Measurements from ENCODE around the gene RCE1.

Gene RCE1

GRCh38 chr11:66879000-66879399, 35.8 kb downstream of the RCE1 start:
- no peaks in the 10 kb centered on the region for H3K36me3 ChIP-seq (ENCODE audit: control insufficient read depth in 2 of 2, insufficient read depth in 1 of 2, low read length in 2 of 2)
- ChIA-PET POLR2A (no interaction called here), CTCF (interaction anchor here (0.7 to 1.4 kb wide), 2 partner anchors 37 to 97 kb away, joined by 3 to 4 read pairs; no protein-coding TSS in a partner anchor)
- no peak overlapping the region for H3K27ac ChIP-seq (ENCODE audit: extremely low read depth, low read depth, low read length)
- TF ChIP-seq ZNF629 (tag by site-specific recombination; IDR thresholded peaks at IDR 0.05) (no peak), EGR2 (tag by site-specific recombination; IDR thresholded peaks at IDR 0.05; ENCODE audit: low read depth) (peak; percentile 10; the same call in 1 of the 2 replicates)
- H3K4me3 ChIP-seq (ENCODE audit: low read depth, low read length) = no peak overlapping the region
- H3K4me1 ChIP-seq (ENCODE audit: control insufficient read depth, insufficient read depth, low read length) = no peaks in the 10 kb centered on the region
- no peaks in the 10 kb centered on the region for H3K9me3 ChIP-seq (ENCODE audit: control insufficient read depth, insufficient read depth, low read depth, low read length)

- H3K36me3 ChIP-seq (ENCODE audit: control insufficient read depth in 2 of 2, insufficient read depth in 1 of 2, low read length in 2 of 2) = no peaks in the 10 kb centered on the region
Observed at GRCh38 chr11:66879583-66879982, 36.3 kb downstream of the RCE1 start.

GRCh38 chr11:66879999-66880398, 36.8 kb downstream of the RCE1 start:
- no peak for TF ChIP-seq RBAK (tag by site-specific recombination; IDR thresholded peaks at IDR 0.05)
- no peak for TF ChIP-seq ZNF292 (tag by site-specific recombination; IDR thresholded peaks at IDR 0.05; ENCODE audit: borderline replicate concordance, low read depth)
- no peak for TF ChIP-seq ZFP3 (tag by site-specific recombination; IDR thresholded peaks at IDR 0.05; ENCODE audit: low read depth)
- no peak for TF ChIP-seq ZNF558 (tag by site-specific recombination; IDR thresholded peaks at IDR 0.05)
- TF ChIP-seq ZNF169 (tag by site-specific recombination; IDR thresholded peaks at IDR 0.05) = no peak
- TF ChIP-seq ZSCAN16 (tag by site-specific recombination; IDR thresholded peaks at IDR 0.05) = no peak
- no peak overlapping the region for H3K4me3 ChIP-seq (ENCODE audit: low read depth, low read length)
- no peak overlapping the region for H3K27ac ChIP-seq (ENCODE audit: extremely low read depth, low read depth, low read length)
- POLR2A ChIA-PET = no interaction called here
- CTCF ChIA-PET = interaction anchor here (0.9 to 4.1 kb wide), 4 partner anchors 38 to 351 kb away, joined by 3 to 21 read pairs (median 4); partner anchors contain the start of gene C11orf86
- H3K36me3 ChIP-seq (ENCODE audit: control insufficient read depth in 2 of 2, insufficient read depth in 1 of 2, low read length in 2 of 2) = no peaks in the 10 kb centered on the region
- H3K4me1 ChIP-seq (ENCODE audit: control insufficient read depth, insufficient read depth, low read length) = no peaks in the 10 kb centered on the region
- H3K9me3 ChIP-seq (ENCODE audit: control insufficient read depth, insufficient read depth, low read depth, low read length) = no peaks in the 10 kb centered on the region

More at GRCh38 chr11:66879583-66879982, 36.3 kb downstream of the RCE1 start:
- no peaks in the 10 kb centered on the region for H3K4me1 ChIP-seq (ENCODE audit: control insufficient read depth, insufficient read depth, low read length)
- TF ChIP-seq ZNF302 (tag by site-specific recombination; IDR thresholded peaks at IDR 0.05; ENCODE audit: low read depth) (no peak), ZNF600 (tag by site-specific recombination; IDR thresholded peaks at IDR 0.05) (peak; percentile 90)
- ChIA-PET CTCF (interaction anchor here (1.4 kb wide), 1 partner anchor 37 kb away, joined by 4 read pairs; no protein-coding TSS in a partner anchor), POLR2A (no interaction called here)
- no peaks in the 10 kb centered on the region for H3K9me3 ChIP-seq (ENCODE audit: control insufficient read depth, insufficient read depth, low read depth, low read length)
- H3K4me3 ChIP-seq (ENCODE audit: low read depth, low read length) = no peak overlapping the region
- no peak overlapping the region for H3K27ac ChIP-seq (ENCODE audit: extremely low read depth, low read depth, low read length)

- Histone ChIP-seq H3K36me3 (ENCODE audit: control insufficient read depth in 2 of 2, insufficient read depth in 1 of 2, low read length in 2 of 2) (no peaks in the 10 kb centered on the region), H3K27ac (ENCODE audit: extremely low read depth, low read depth, low read length) (no peak overlapping the region), H3K9me3 (ENCODE audit: control insufficient read depth, insufficient read depth, low read depth, low read length) (no peaks in the 10 kb centered on the region), H3K4me3 (ENCODE audit: low read depth, low read length) (no peak overlapping the region), H3K4me1 (ENCODE audit: control insufficient read depth, insufficient read depth, low read length) (no peaks in the 10 kb centered on the region)
- POLR2A ChIA-PET = interaction anchor here (1.2 kb wide), 1 partner anchor 37 kb away, joined by 6 read pairs; the partner anchor contains the start of gene RCE1
- CTCF ChIA-PET = interaction anchor here (0.7 to 4.1 kb wide), 11 partner anchors 11 to 351 kb away, joined by 3 to 21 read pairs (median 4); partner anchors contain the start of gene C11orf86
- TF ChIP-seq MEIS1 (CRISPR knock-in tag; IDR thresholded peaks at IDR 0.05; ENCODE audit: borderline replicate concordance) (no peak), ZNF19 (tag by site-specific recombination; IDR thresholded peaks at IDR 0.05; ENCODE audit: low read depth) (no peak), IKZF3 (tag by site-specific recombination; IDR thresholded peaks at IDR 0.05) (no peak), ZNF645 (tag by site-specific recombination; IDR thresholded peaks at IDR 0.05) (no peak), PBX3 (CRISPR knock-in tag; IDR thresholded peaks at IDR 0.05) (no peak), ZNF23 (tag by site-specific recombination; IDR thresholded peaks at IDR 0.05; ENCODE audit: borderline replicate concordance) (no peak), HOXC10 (CRISPR knock-in tag; IDR thresholded peaks at IDR 0.05) (no peak), ZNF10 (tag by site-specific recombination; IDR thresholded peaks at IDR 0.05) (no peak), ZNF529 (tag by site-specific recombination; IDR thresholded peaks at IDR 0.05; ENCODE audit: insufficient replicate concordance) (no peak), ZNF621 (tag by site-specific recombination; IDR thresholded peaks at IDR 0.05) (no peak), ZFP3 (tag by site-specific recombination; IDR thresholded peaks at IDR 0.05; ENCODE audit: low read depth) (no peak), KLF10 (tag by site-specific recombination; IDR thresholded peaks at IDR 0.05) (no peak), TRIM28 (IDR thresholded peaks at IDR 0.05; ENCODE audit: borderline replicate concordance, low read length) (no peak), ZNF580 (tag by site-specific recombination; IDR thresholded peaks at IDR 0.05) (no peak), KLF17 (tag by site-specific recombination; IDR thresholded peaks at IDR 0.05) (no peak)
Observed at GRCh38 chr11:66880496-66881450, 37.5 kb downstream of the RCE1 start.
